ENCODE results near the gene STK24.

STK24 gene

GRCh38 chr13:98584668-98585397 is 7.9 kb upstream of the STK24 start:
- Histone ChIP-seq H3K4me3 (ENCODE audit: insufficient read depth, low read depth, low read length) (no peak overlapping the region), H3K36me3 (ENCODE audit: control insufficient read depth, insufficient read depth, low read length) (no peaks in the 10 kb centered on the region), H3K9me3 (ENCODE audit: control insufficient read depth, low read length) (no peaks in the 10 kb centered on the region), H3K4me1 (ENCODE audit: control insufficient read depth, insufficient read depth, low read length) (peaks cover 7% of the 10 kb centered on the region), H3K27ac (ENCODE audit: insufficient read depth, low read depth, low read length, poor library complexity, severe bottlenecking) (no peak overlapping the region), H3K27me3 (ENCODE audit: control insufficient read depth, insufficient read depth, low read length, poor library complexity, severe bottlenecking) (no peaks in the 10 kb centered on the region)
- 90 to 94% methylated on average over 4 of the region's 4 CpGs for whole genome bisulfite sequencing, 2 experiments

- H3K4me3 ChIP-seq (ENCODE audit: insufficient read depth, low read depth, low read length): no peak overlapping the region
- 93 to 95% methylated on average over 6 of the region's 6 CpGs for WGBS, 2 experiments
- H3K36me3 ChIP-seq (ENCODE audit: control insufficient read depth, insufficient read depth, low read length): no peaks in the 10 kb centered on the region
- no peaks in the 10 kb centered on the region for H3K27me3 ChIP-seq (ENCODE audit: control insufficient read depth, insufficient read depth, low read length, poor library complexity, severe bottlenecking)
- H3K9me3 ChIP-seq (ENCODE audit: control insufficient read depth, low read length): no peaks in the 10 kb centered on the region
- H3K4me1 ChIP-seq (ENCODE audit: control insufficient read depth, insufficient read depth, low read length): peaks cover 8% of the 10 kb centered on the region
- no peak overlapping the region for H3K27ac ChIP-seq (ENCODE audit: insufficient read depth, low read depth, low read length, poor library complexity, severe bottlenecking)
These were observed 6.0 kb upstream of the STK24 start for GRCh38 chr13:98582947-98583346.

GRCh38 chr13:98581971-98582702 is 5.2 kb upstream of the STK24 start:
- Histone ChIP-seq H3K4me1 (ENCODE audit: control insufficient read depth, insufficient read depth, low read length) (peaks cover 11% of the 10 kb centered on the region), H3K27me3 (ENCODE audit: control insufficient read depth, insufficient read depth, low read length, poor library complexity, severe bottlenecking) (no peaks in the 10 kb centered on the region), H3K27ac (ENCODE audit: insufficient read depth, low read depth, low read length, poor library complexity, severe bottlenecking) (no peak overlapping the region), H3K36me3 (ENCODE audit: control insufficient read depth, insufficient read depth, low read length) (no peaks in the 10 kb centered on the region), H3K9me3 (ENCODE audit: control insufficient read depth, low read length) (no peaks in the 10 kb centered on the region), H3K4me3 (ENCODE audit: insufficient read depth, low read depth, low read length) (no peak overlapping the region)
- 72 to 73% methylated on average over 2 of the region's 2 CpGs for WGBS, 2 experiments

- Histone ChIP-seq H3K36me3 (ENCODE audit: control insufficient read depth, insufficient read depth, low read length) (no peaks in the 10 kb centered on the region), H3K4me1 (ENCODE audit: control insufficient read depth, insufficient read depth, low read length) (peaks cover 11% of the 10 kb centered on the region), H3K27ac (ENCODE audit: insufficient read depth, low read depth, low read length, poor library complexity, severe bottlenecking) (no peak overlapping the region), H3K27me3 (ENCODE audit: control insufficient read depth, insufficient read depth, low read length, poor library complexity, severe bottlenecking) (no peaks in the 10 kb centered on the region), H3K9me3 (ENCODE audit: control insufficient read depth, low read length) (no peaks in the 10 kb centered on the region), H3K4me3 (ENCODE audit: insufficient read depth, low read depth, low read length) (no peak overlapping the region)
- WGBS, 2 experiments: 97 to 99% methylated on average over 2 of the region's 2 CpGs
These were observed 4.5 kb upstream of the STK24 start for GRCh38 chr13:98581381-98581780.

- 90 to 95% methylated on average over 2 of the region's 2 CpGs for WGBS, 2 experiments
These were observed 3.5 kb upstream of the STK24 start for GRCh38 chr13:98580420-98580819.

GRCh38 chr13:98577836-98578285 is 954 bp upstream of the STK24 start:
- no peaks in the 10 kb centered on the region for H3K36me3 ChIP-seq (ENCODE audit: control insufficient read depth, insufficient read depth, low read length)
- 32 to 33% methylated on average over 13 of the region's 13 CpGs for WGBS, 2 experiments
- peaks cover 35% of the 10 kb centered on the region for H3K4me1 ChIP-seq (ENCODE audit: control insufficient read depth, insufficient read depth, low read length)
- H3K4me3 ChIP-seq (ENCODE audit: insufficient read depth, low read depth, low read length): peak overlapping the region; percentile 62
- peak overlapping the region; percentile 85 for H3K27ac ChIP-seq (ENCODE audit: insufficient read depth, low read depth, low read length, poor library complexity, severe bottlenecking)
- no peaks in the 10 kb centered on the region for H3K9me3 ChIP-seq (ENCODE audit: control insufficient read depth, low read length)
- no peaks in the 10 kb centered on the region for H3K27me3 ChIP-seq (ENCODE audit: control insufficient read depth, insufficient read depth, low read length, poor library complexity, severe bottlenecking)

More at GRCh38 chr13:98580420-98580819, 3.5 kb upstream of the STK24 start:
- Histone ChIP-seq H3K4me1 (ENCODE audit: control insufficient read depth, insufficient read depth, low read length) (peaks cover 11% of the 10 kb centered on the region), H3K9me3 (ENCODE audit: control insufficient read depth, low read length) (no peaks in the 10 kb centered on the region), H3K4me3 (ENCODE audit: insufficient read depth, low read depth, low read length) (no peak overlapping the region), H3K27ac (ENCODE audit: insufficient read depth, low read depth, low read length, poor library complexity, severe bottlenecking) (no peak overlapping the region), H3K27me3 (ENCODE audit: control insufficient read depth, insufficient read depth, low read length, poor library complexity, severe bottlenecking) (no peaks in the 10 kb centered on the region), H3K36me3 (ENCODE audit: control insufficient read depth, insufficient read depth, low read length) (no peaks in the 10 kb centered on the region)

- 0% methylated on average over 98 of the region's 98 CpGs for WGBS, 2 experiments
- peak overlapping the region; percentile 93 for H3K4me3 ChIP-seq (ENCODE audit: insufficient read depth, low read depth, low read length)
These were observed 534 bp downstream of the STK24 start for GRCh38 chr13:98576200-98576945.

GRCh38 chr13:98575904-98576199 is 1.1 kb downstream of the STK24 start:
- Histone ChIP-seq H3K27me3 (ENCODE audit: control insufficient read depth, insufficient read depth, low read length, poor library complexity, severe bottlenecking) (no peaks in the 10 kb centered on the region), H3K4me1 (ENCODE audit: control insufficient read depth, insufficient read depth, low read length) (peaks cover 39% of the 10 kb centered on the region), H3K27ac (ENCODE audit: insufficient read depth, low read depth, low read length, poor library complexity, severe bottlenecking) (no peak overlapping the region), H3K4me3 (ENCODE audit: insufficient read depth, low read depth, low read length) (peak overlapping the region; percentile 93), H3K36me3 (ENCODE audit: control insufficient read depth, insufficient read depth, low read length) (no peaks in the 10 kb centered on the region), H3K9me3 (ENCODE audit: control insufficient read depth, low read length) (no peaks in the 10 kb centered on the region)
- WGBS, 2 experiments: 0 to 1% methylated on average over 15 of the region's 15 CpGs

More at GRCh38 chr13:98576200-98576945, 534 bp downstream of the STK24 start:
- Histone ChIP-seq H3K4me1 (ENCODE audit: control insufficient read depth, insufficient read depth, low read length) (peaks cover 41% of the 10 kb centered on the region), H3K27me3 (ENCODE audit: control insufficient read depth, insufficient read depth, low read length, poor library complexity, severe bottlenecking) (no peaks in the 10 kb centered on the region), H3K27ac (ENCODE audit: insufficient read depth, low read depth, low read length, poor library complexity, severe bottlenecking) (peak overlapping the region; percentile 67), H3K9me3 (ENCODE audit: control insufficient read depth, low read length) (no peaks in the 10 kb centered on the region), H3K36me3 (ENCODE audit: control insufficient read depth, insufficient read depth, low read length) (no peaks in the 10 kb centered on the region)

GRCh38 chr13:98575009-98575903 is 1.7 kb downstream of the STK24 start:
- Histone ChIP-seq H3K27ac (ENCODE audit: insufficient read depth, low read depth, low read length, poor library complexity, severe bottlenecking) (no peak overlapping the region), H3K36me3 (ENCODE audit: control insufficient read depth, insufficient read depth, low read length) (no peaks in the 10 kb centered on the region), H3K27me3 (ENCODE audit: control insufficient read depth, insufficient read depth, low read length, poor library complexity, severe bottlenecking) (no peaks in the 10 kb centered on the region), H3K9me3 (ENCODE audit: control insufficient read depth, low read length) (no peaks in the 10 kb centered on the region), H3K4me1 (ENCODE audit: control insufficient read depth, insufficient read depth, low read length) (peaks cover 39% of the 10 kb centered on the region), H3K4me3 (ENCODE audit: insufficient read depth, low read depth, low read length) (peak overlapping the region; percentile 93)
- WGBS, 2 experiments: 32 to 38% methylated on average over 11 to 12 of the region's 12 CpGs
